Brain microvascular endothelial cell (primary cell): Measurements from ENCODE around the gene WDFY3.

Experiments
- DNase-seq: peaks from one replicate; pipeline ENCODE4 v3.0.0-alpha.2; 2020
- H3K27ac ChIP-seq: fragments of 250-450 bp; sonication (Bioruptor Pico); 2 replicates; pipeline ENCODE4 v1.5.1; 2020; ENCODE audit warnings: mild to moderate bottlenecking, moderate library complexity
- H3K27me3 ChIP-seq: fragments of 250-450 bp; sonication (Bioruptor Pico); replicated peaks from 2 replicates; pipeline ENCODE4 v1.5.1; 2020; ENCODE audit warnings: mild to moderate bottlenecking
- H3K36me3 ChIP-seq: fragments of 250-450 bp; sonication (Bioruptor Pico); replicated peaks from 2 replicates; pipeline ENCODE4 v1.5.1; 2020; ENCODE audit warnings: mild to moderate bottlenecking
- H3K4me3 ChIP-seq: 2 replicates; pipeline ENCODE4 v1.5.1; 2011; ENCODE audit warnings: low read depth, mild to moderate bottlenecking, control low read depth, low read length, moderate library complexity
- CTCF ChIP-seq: IDR thresholded peaks from 2 replicates; pipeline ENCODE4 v1.5.1; 2011; ENCODE audit warnings: low read depth, mild to moderate bottlenecking, moderate library complexity, low read length, control low read depth, inconsistent platforms; ENCODE audit errors: missing control alignments
- in situ Hi-C: cut with HindIII; loops from 2 replicates; pipeline ENCODE4 v1.10.0; 2017; ENCODE audit warnings: low sequenced_read_pairs, low pct_ligation_motif_present

Gene WDFY3

GRCh38 chr4:84782517-84782916, 184.0 kb downstream of the WDFY3 start:
- no peak for TF ChIP-seq CTCF
- H3K36me3 ChIP-seq = peaks cover 25% of the 10 kb centered on the region
- H3K4me3 ChIP-seq = no peak overlapping the region
- no peak overlapping the region for H3K27ac ChIP-seq
- in situ Hi-C loops = no loop called here
- no peak for DNase-seq
- no peaks in the 10 kb centered on the region for H3K27me3 ChIP-seq

DNA sequence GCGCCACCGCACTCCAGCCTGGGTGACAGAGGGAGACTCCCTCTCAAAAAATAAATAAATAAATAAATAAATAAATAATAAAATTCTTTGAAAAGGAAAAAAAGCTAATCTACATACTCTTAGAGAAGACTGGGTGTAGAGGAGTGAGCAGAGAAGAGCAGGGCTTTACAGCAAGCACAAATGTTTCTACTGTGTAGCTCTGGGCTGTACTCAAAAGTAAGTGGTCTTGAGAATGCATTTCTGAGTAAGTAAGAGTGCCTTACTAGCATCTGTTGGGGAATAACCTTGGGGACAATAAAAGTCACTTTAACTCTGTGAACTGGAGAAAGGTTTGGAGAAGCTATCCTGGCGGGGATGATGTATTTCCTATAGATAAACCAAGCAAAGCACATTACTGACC, 185.8 kb downstream of the WDFY3 start:
- in situ Hi-C loops = no loop called here
- no peak for DNase-seq
- Histone ChIP-seq H3K27ac (no peak overlapping the region), H3K36me3 (peaks cover 19% of the 10 kb centered on the region), H3K4me3 (no peak overlapping the region), H3K27me3 (no peaks in the 10 kb centered on the region)
- TF ChIP-seq CTCF = no peak

- H3K27me3 ChIP-seq = no peaks in the 10 kb centered on the region
- in situ Hi-C loops = no loop called here
- H3K4me3 ChIP-seq = no peak overlapping the region
- no peak for TF ChIP-seq CTCF
- no peak for DNase-seq
- H3K36me3 ChIP-seq = peaks cover 13% of the 10 kb centered on the region
- H3K27ac ChIP-seq = no peak overlapping the region
Measured at GRCh38 chr4:84778041-84778440, 188.4 kb downstream of the WDFY3 start.

- in situ Hi-C loops = no loop called here
- no peak for TF ChIP-seq CTCF
- Histone ChIP-seq H3K27ac (no peak overlapping the region), H3K4me3 (no peak overlapping the region), H3K36me3 (peaks cover 5% of the 10 kb centered on the region), H3K27me3 (no peaks in the 10 kb centered on the region)
- no peak for DNase-seq
Measured at GRCh38 chr4:84767168-84767567, 199.3 kb downstream of the WDFY3 start.

DNA sequence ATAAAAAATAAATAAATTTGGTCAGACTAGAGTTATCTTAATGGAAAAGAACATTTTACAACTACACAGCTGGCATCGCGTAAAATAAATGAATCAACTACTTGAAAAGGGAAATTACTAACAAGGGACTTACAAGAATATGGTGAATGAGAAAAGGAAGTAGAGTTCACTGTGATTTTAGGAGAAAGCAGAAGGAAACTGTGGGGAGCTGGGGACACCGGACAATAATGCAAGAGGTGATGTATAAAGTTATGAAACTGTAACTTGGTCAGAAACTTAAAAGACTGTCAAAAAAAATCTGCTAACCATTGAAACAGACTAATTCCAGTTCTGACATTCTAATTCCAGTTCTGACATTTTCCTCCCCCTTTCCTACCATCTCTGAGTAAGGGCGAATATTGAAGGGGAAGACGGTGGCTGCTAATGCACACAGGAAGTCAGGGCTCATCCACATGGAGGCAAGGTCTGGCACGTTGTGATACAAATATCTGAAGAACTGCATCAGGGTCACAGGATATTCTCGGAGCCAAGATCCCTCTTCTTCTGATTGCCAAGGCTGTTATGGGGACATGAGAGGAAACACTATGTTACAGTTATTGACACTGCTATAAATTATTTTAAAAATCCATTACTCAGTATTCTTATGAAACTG, 213.0 kb downstream of the WDFY3 start:
- no peak for DNase-seq
- no peak for TF ChIP-seq CTCF
- Histone ChIP-seq H3K27me3 (no peaks in the 10 kb centered on the region), H3K4me3 (no peak overlapping the region), H3K27ac (no peak overlapping the region), H3K36me3 (peaks cover 14% of the 10 kb centered on the region)
- in situ Hi-C loops = no loop called here

GRCh38 chr4:84751707-84752106, 214.8 kb downstream of the WDFY3 start:
- in situ Hi-C loops = no loop called here
- H3K4me3 ChIP-seq = no peak overlapping the region
- no peak for TF ChIP-seq CTCF
- peaks cover 18% of the 10 kb centered on the region for H3K36me3 ChIP-seq
- DNase-seq = no peak
- H3K27ac ChIP-seq = no peak overlapping the region
- H3K27me3 ChIP-seq = no peaks in the 10 kb centered on the region
